ENCODE results near the gene ERN1.

The ERN1 gene

DNA sequence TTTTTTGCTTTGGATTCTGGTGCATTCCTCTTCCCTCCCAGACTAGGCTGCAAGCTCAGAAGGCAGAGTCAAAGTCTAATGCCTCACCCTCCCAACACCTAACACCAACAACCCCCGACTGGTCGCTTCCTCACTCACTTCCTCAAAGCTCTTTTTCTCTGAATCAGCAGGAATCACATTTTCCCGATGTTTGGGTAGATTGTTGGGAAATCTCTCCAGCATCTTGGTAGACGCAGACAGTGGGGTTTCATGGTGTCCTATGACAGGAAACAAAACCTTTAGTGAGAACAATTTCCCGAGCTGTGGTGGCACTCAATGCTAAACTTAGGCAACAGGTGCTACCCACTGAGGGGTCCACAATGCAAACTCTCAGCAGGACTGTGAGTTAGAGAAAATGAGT, 69.6 kb downstream of the ERN1 start:
- no peak for TF ChIP-seq CTCF (conservative IDR thresholded peaks at IDR 0.05; ENCODE audit: low read length)
- TF ChIP-seq EZH2phosphoT487 (IDR thresholded peaks at IDR 0.05; ENCODE audit: borderline replicate concordance), result no peak
- Histone ChIP-seq H3K9ac (ENCODE audit: low read depth, low read length, poor library complexity, severe bottlenecking) (no peak overlapping the region), H3K36me3 (ENCODE audit: insufficient read depth, low read length) (no peaks in the 10 kb centered on the region), H3K4me3 (ENCODE audit: low read length, poor library complexity, severe bottlenecking) (no peak overlapping the region), H3K4me2 (ENCODE audit: low read depth, low read length, poor library complexity, severe bottlenecking) (no peak overlapping the region), H4K20me1 (ENCODE audit: insufficient read depth, low read length, poor library complexity, severe bottlenecking) (no peaks in the 10 kb centered on the region), H3K9me3 (ENCODE audit: insufficient read depth, low read depth, low read length) (no peaks in the 10 kb centered on the region), H3K79me2 (ENCODE audit: insufficient read depth, low read length) (no peaks in the 10 kb centered on the region), H3F3A (ENCODE audit: low read depth) (no peaks in the 10 kb centered on the region), H3K9me2 (replicated peaks; ENCODE audit: low read depth, low read length) (no peaks in the 10 kb centered on the region), H3K4me1 (ENCODE audit: insufficient read depth, low read length, poor library complexity, severe bottlenecking) (no peaks in the 10 kb centered on the region), H3K27me3 (ENCODE audit: insufficient read depth, low read length, poor library complexity, severe bottlenecking) (no peaks in the 10 kb centered on the region), H2AFZ (ENCODE audit: low read length) (no peak overlapping the region)

GRCh38 chr17:64059756-64060155, 70.2 kb downstream of the ERN1 start:
- Histone ChIP-seq H3K4me1 (ENCODE audit: insufficient read depth, low read length, poor library complexity, severe bottlenecking) (no peaks in the 10 kb centered on the region), H3K9ac (ENCODE audit: low read depth, low read length, poor library complexity, severe bottlenecking) (no peak overlapping the region), H3K27me3 (ENCODE audit: insufficient read depth, low read length, poor library complexity, severe bottlenecking) (no peaks in the 10 kb centered on the region), H3K9me3 (ENCODE audit: insufficient read depth, low read depth, low read length) (no peaks in the 10 kb centered on the region), H3K36me3 (ENCODE audit: insufficient read depth, low read length) (no peaks in the 10 kb centered on the region), H3K79me2 (ENCODE audit: insufficient read depth, low read length) (no peaks in the 10 kb centered on the region), H3K4me2 (ENCODE audit: low read depth, low read length, poor library complexity, severe bottlenecking) (no peak overlapping the region), H3K9me2 (replicated peaks; ENCODE audit: low read depth, low read length) (no peaks in the 10 kb centered on the region), H4K20me1 (ENCODE audit: insufficient read depth, low read length, poor library complexity, severe bottlenecking) (no peaks in the 10 kb centered on the region), H3K4me3 (ENCODE audit: low read length, poor library complexity, severe bottlenecking) (no peak overlapping the region), H2AFZ (ENCODE audit: low read length) (no peak overlapping the region), H3F3A (ENCODE audit: low read depth) (no peaks in the 10 kb centered on the region)
- TF ChIP-seq CTCF (conservative IDR thresholded peaks at IDR 0.05; ENCODE audit: low read length) (no peak), EZH2phosphoT487 (IDR thresholded peaks at IDR 0.05; ENCODE audit: borderline replicate concordance) (no peak)

GRCh38 chr17:64058621-64059020, 71.3 kb downstream of the ERN1 start:
- no peaks in the 10 kb centered on the region for H3K79me2 ChIP-seq (ENCODE audit: insufficient read depth, low read length)
- H2AFZ ChIP-seq (ENCODE audit: low read length), result no peak overlapping the region
- H4K20me1 ChIP-seq (ENCODE audit: insufficient read depth, low read length, poor library complexity, severe bottlenecking), result no peaks in the 10 kb centered on the region
- H3K4me3 ChIP-seq (ENCODE audit: low read length, poor library complexity, severe bottlenecking), result no peak overlapping the region
- no peaks in the 10 kb centered on the region for H3K9me2 ChIP-seq (replicated peaks; ENCODE audit: low read depth, low read length)
- no peaks in the 10 kb centered on the region for H3K36me3 ChIP-seq (ENCODE audit: insufficient read depth, low read length)
- no peaks in the 10 kb centered on the region for H3K27me3 ChIP-seq (ENCODE audit: insufficient read depth, low read length, poor library complexity, severe bottlenecking)
- TF ChIP-seq EZH2phosphoT487 (IDR thresholded peaks at IDR 0.05; ENCODE audit: borderline replicate concordance), result no peak
- no peak for TF ChIP-seq CTCF (conservative IDR thresholded peaks at IDR 0.05; ENCODE audit: low read length)
- H3F3A ChIP-seq (ENCODE audit: low read depth), result no peaks in the 10 kb centered on the region
- no peaks in the 10 kb centered on the region for H3K4me1 ChIP-seq (ENCODE audit: insufficient read depth, low read length, poor library complexity, severe bottlenecking)
- H3K4me2 ChIP-seq (ENCODE audit: low read depth, low read length, poor library complexity, severe bottlenecking), result no peak overlapping the region
- no peaks in the 10 kb centered on the region for H3K9me3 ChIP-seq (ENCODE audit: insufficient read depth, low read depth, low read length)
- H3K9ac ChIP-seq (ENCODE audit: low read depth, low read length, poor library complexity, severe bottlenecking), result no peak overlapping the region
